Mesenchymal stem cell (in vitro differentiated cells and primary cell): ENCODE results near the gene ZC3H4.

Source experiments
- DNase-seq: peaks from one replicate; pipeline ENCODE4 v3.0.0-alpha.2; 2013
- H2AFZ ChIP-seq: one replicate; pipeline ENCODE4 v1.6.1; 2013; ENCODE audit warnings: low read depth, mild to moderate bottlenecking, control low read depth, inconsistent platforms, low read length, moderate library complexity
- H2AK5ac ChIP-seq: 2 replicates; pipeline ENCODE4 v1.6.1; 2013; ENCODE audit warnings: low read length, moderate library complexity, mild to moderate bottlenecking, inconsistent platforms; ENCODE audit not compliant: severe bottlenecking
- H2BK120ac ChIP-seq: one replicate; pipeline ENCODE4 v1.6.1; 2013; ENCODE audit warnings: low read depth, mild to moderate bottlenecking, inconsistent platforms, low read length, moderate library complexity
- H2BK12ac ChIP-seq, 2 experiments: one replicate each; pipeline ENCODE4 v1.6.1; 2013; ENCODE audit warnings: inconsistent platforms in 2 of 2, low read length in 2 of 2, mild to moderate bottlenecking in 2 of 2, moderate library complexity in 2 of 2, control low read depth in 1 of 2
- H2BK15ac ChIP-seq: one replicate; pipeline ENCODE4 v1.6.1; 2013; ENCODE audit warnings: mild to moderate bottlenecking, low read depth, inconsistent platforms; ENCODE audit not compliant: poor library complexity, severe bottlenecking
- H2BK5ac ChIP-seq: 2 replicates; pipeline ENCODE4 v1.6.1; 2013; ENCODE audit warnings: low read depth, mild to moderate bottlenecking, low read length, control low read depth, inconsistent platforms; ENCODE audit not compliant: poor library complexity, severe bottlenecking
- H3K14ac ChIP-seq, 2 experiments: one replicate each; pipeline ENCODE4 v1.6.1; 2013; ENCODE audit warnings: inconsistent platforms in 2 of 2, low read length in 2 of 2, control low read depth in 1 of 2, mild to moderate bottlenecking in 1 of 2, moderate library complexity in 1 of 2
- H3K18ac ChIP-seq, 2 experiments: one replicate each; pipeline ENCODE4 v1.6.1; 2013; ENCODE audit warnings: inconsistent platforms in 2 of 2, low read length in 2 of 2, control low read depth in 1 of 2, low read depth in 1 of 2, mild to moderate bottlenecking in 1 of 2
- H3K23ac ChIP-seq, 2 experiments: one replicate each; pipeline ENCODE4 v1.6.1; 2013; ENCODE audit warnings: inconsistent platforms in 2 of 2, low read length in 2 of 2, mild to moderate bottlenecking in 2 of 2, moderate library complexity in 2 of 2, control low read depth in 1 of 2
- H3K27ac ChIP-seq: 2 replicates; pipeline ENCODE4 v1.5.1; 2013; ENCODE audit warnings: mild to moderate bottlenecking, moderate library complexity, low read length, control low read depth, inconsistent platforms; ENCODE audit not compliant: poor library complexity, severe bottlenecking
- H3K27me3 ChIP-seq, 2 experiments: 2 replicates each; pipeline versions ENCODE4 v1.6.1 to v1.7.0; 2013; ENCODE audit warnings: low read length in 2 of 2, mild to moderate bottlenecking in 2 of 2, moderate library complexity in 2 of 2, control low read depth in 1 of 2, inconsistent platforms in 1 of 2; ENCODE audit not compliant: control insufficient read depth in 1 of 2, insufficient read depth in 1 of 2
- H3K36me3 ChIP-seq, 2 experiments: 2 replicates each; pipeline versions ENCODE4 v1.6.1 to v1.7.0; 2013; ENCODE audit warnings: low read length in 2 of 2, control low read depth in 1 of 2, inconsistent platforms in 1 of 2, low read depth in 1 of 2, mild to moderate bottlenecking in 1 of 2; ENCODE audit not compliant: insufficient read depth in 2 of 2, control insufficient read depth in 1 of 2
- H3K4ac ChIP-seq, 2 experiments: one replicate each; pipeline ENCODE4 v1.6.1; 2013; ENCODE audit warnings: inconsistent platforms in 2 of 2, low read length in 2 of 2, mild to moderate bottlenecking in 2 of 2, moderate library complexity in 2 of 2, control low read depth in 1 of 2, low read depth in 1 of 2
- H3K4me1 ChIP-seq: 2 replicates; pipeline ENCODE4 v1.6.1; 2013; ENCODE audit warnings: low read depth, low read length, control low read depth; ENCODE audit not compliant: control insufficient read depth, insufficient read depth
- H3K4me2 ChIP-seq: 2 replicates; pipeline ENCODE4 v1.6.1; 2013; ENCODE audit warnings: low read length, mild to moderate bottlenecking, inconsistent platforms; ENCODE audit not compliant: poor library complexity, severe bottlenecking
- H3K4me3 ChIP-seq, 2 experiments: 2 replicates each; pipeline versions ENCODE4 v1.5.1 to v1.7.0; 2013; ENCODE audit warnings: low read length in 2 of 2, mild to moderate bottlenecking in 2 of 2, control low read depth in 1 of 2, low read depth in 1 of 2; ENCODE audit not compliant: insufficient read depth in 1 of 2
- H3K79me1 ChIP-seq: replicated peaks from 2 replicates; pipeline ENCODE4 v1.6.1; 2013; ENCODE audit warnings: mild to moderate bottlenecking, control low read depth, low read length, inconsistent platforms; ENCODE audit not compliant: poor library complexity, severe bottlenecking
- H3K9ac ChIP-seq: 2 replicates; pipeline ENCODE4 v1.7.0; 2013; ENCODE audit warnings: mild to moderate bottlenecking, low read length, moderate library complexity
- H3K9me3 ChIP-seq: 2 replicates; pipeline ENCODE4 v1.7.0; 2013; ENCODE audit warnings: mild to moderate bottlenecking, low read length; ENCODE audit not compliant: control insufficient read depth
- H4K8ac ChIP-seq: one replicate; pipeline ENCODE4 v1.6.1; 2013; ENCODE audit warnings: inconsistent platforms, mild to moderate bottlenecking, low read length, moderate library complexity
- H4K91ac ChIP-seq: one replicate; pipeline ENCODE4 v1.6.1; 2013; ENCODE audit warnings: mild to moderate bottlenecking, low read length, inconsistent platforms
- WGBS: methylation state at CpG from one replicate; pipeline ENCODE4 v1.1.7; 2013; ENCODE audit warnings: mixed read lengths; 5-methylcytosine and 5-hydroxymethylcytosine counted together

The ZC3H4 gene

DNA sequence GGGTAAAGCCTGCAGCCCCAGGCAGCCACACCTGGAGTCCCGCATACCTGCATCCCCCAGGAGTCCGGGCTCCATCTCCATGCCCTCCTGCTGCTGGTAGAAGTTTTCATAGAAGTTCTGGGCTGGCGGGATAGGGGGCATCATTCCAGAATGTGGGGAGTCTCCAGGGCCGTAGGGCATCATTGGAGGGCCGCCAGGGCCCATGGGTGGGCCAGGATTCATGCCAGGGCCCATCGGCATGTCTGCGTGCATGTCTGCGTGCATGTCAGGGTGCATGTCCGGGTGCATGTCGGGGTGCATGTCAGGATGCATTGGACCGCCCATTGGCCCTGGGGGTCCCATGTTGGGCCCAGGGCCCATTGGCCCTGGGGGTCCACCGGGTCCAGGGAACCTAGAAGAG is 41.8 kb downstream of the ZC3H4 start:
- peaks cover 16% of the 10 kb centered on the region for H3K4me1 ChIP-seq
- H3K9ac ChIP-seq: no peak overlapping the region
- H4K8ac ChIP-seq: no peak overlapping the region
- no peaks in the 10 kb centered on the region for H3K9me3 ChIP-seq
- no peak overlapping the region for H3K4me2 ChIP-seq
- over 99% methylated on average over 12 of the region's 12 CpGs for WGBS
- no peak overlapping the region for H3K18ac ChIP-seq
- H3K36me3 ChIP-seq: peaks cover 73 to 82% of the 10 kb centered on the region in 2 experiments
- H3K23ac ChIP-seq: no peak overlapping the region
- H2BK12ac ChIP-seq: no peak overlapping the region
- no peak overlapping the region for H3K14ac ChIP-seq
- DNase-seq: no peak
- H3K4me3 ChIP-seq: no peak overlapping the region
- H3K27me3 ChIP-seq: no peaks in the 10 kb centered on the region
- peaks cover 48% of the 10 kb centered on the region for H3K79me1 ChIP-seq
- H2AK5ac ChIP-seq: no peak overlapping the region
- H4K91ac ChIP-seq: no peak overlapping the region
- H2AFZ ChIP-seq: no peak overlapping the region
- no peak overlapping the region for H2BK15ac ChIP-seq
- H3K4ac ChIP-seq: no peak overlapping the region
- no peak overlapping the region for H3K27ac ChIP-seq
- no peak overlapping the region for H2BK5ac ChIP-seq
- H2BK120ac ChIP-seq: no peak overlapping the region

DNA sequence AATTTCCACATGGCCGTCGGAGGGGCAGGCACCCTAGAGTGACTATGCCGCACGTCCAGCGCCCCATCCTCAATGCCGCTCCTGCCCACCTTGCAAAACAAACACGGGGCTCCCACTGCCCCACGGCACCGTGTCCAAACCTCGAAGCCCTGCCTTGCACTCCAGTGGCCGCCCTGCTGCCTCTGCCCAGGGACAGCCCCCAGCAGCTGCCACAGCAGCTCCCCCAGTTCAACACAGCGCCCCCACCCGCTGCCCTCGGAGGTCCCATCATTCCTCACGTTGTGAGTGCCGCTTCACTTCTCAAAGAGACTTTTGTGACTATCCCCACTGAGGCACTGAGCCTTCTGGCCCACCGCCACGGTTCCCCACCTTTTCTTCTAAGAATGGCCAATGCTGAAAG is 42.8 kb downstream of the ZC3H4 start:
- Histone ChIP-seq H2BK5ac (no peak overlapping the region), H3K36me3 (peaks cover 67 to 90% of the 10 kb centered on the region in 2 experiments), H2AFZ (no peak overlapping the region), H3K4me1 (peaks cover 9% of the 10 kb centered on the region), H2BK120ac (no peak overlapping the region), H3K27me3 (no peaks in the 10 kb centered on the region), H4K91ac (no peak overlapping the region), H3K27ac (no peak overlapping the region), H2AK5ac (no peak overlapping the region), H3K9me3 (no peaks in the 10 kb centered on the region), H2BK15ac (no peak overlapping the region), H3K79me1 (peaks cover 53% of the 10 kb centered on the region), H2BK12ac (no peak overlapping the region), H3K23ac (no peak overlapping the region), H3K4ac (no peak overlapping the region), H3K18ac (no peak overlapping the region), H4K8ac (no peak overlapping the region), H3K14ac (no peak overlapping the region), H3K4me2 (no peak overlapping the region), H3K4me3 (no peak overlapping the region), H3K9ac (no peak overlapping the region)
- DNase-seq: no peak
- 95% methylated on average over 18 of the region's 18 CpGs for WGBS

DNA sequence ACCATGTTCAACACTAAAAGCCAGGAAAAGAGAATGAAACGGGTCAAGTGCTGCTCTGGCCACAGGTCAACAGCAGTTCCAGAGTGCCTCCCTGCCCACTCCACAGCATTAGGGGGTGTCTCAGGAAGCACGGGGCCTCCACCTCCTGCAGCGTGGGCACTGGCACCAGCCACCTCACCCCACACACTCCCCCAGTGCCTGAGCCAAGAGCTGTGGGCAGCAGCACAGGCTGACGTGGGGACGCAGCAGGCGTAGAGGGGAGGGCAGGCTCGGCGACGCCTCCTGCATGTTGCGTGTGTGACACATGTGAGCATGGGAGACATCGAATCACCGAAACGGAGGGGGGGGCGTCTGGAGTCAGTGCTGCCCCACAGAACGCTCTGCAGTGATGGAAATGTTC is 43.8 kb downstream of the ZC3H4 start:
- Histone ChIP-seq H4K91ac (no peak overlapping the region), H3K27me3 (no peaks in the 10 kb centered on the region)
- WGBS: 91% methylated on average over 15 of the region's 15 CpGs

DNA sequence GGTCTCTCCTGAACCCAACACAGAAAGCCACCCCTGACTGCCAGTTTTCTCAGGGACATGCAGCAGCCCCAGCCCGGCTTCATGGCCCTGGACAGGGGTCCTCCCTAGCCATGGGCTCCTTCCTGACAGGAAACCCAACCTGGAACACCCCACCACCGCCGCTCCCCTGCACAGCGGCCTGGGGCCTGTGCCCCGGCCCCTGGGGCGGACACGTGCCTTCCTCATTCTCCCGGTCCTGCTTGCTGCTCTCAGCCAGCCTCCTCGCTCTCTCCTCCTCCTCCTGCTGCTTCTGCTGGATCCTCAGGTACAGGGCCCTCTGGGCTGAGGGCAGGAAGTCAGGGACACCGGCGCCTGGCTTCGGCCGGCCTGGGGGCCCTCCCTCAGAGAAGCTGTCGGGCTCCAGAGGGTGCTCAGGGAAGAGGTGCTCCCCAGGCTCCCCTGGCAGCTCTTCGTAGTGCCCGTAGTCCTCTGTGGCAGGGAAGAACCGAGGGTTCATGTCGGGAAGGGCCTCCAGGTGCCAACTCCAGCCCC is 44.6 kb downstream of the ZC3H4 start:
- no peak overlapping the region for H2AK5ac ChIP-seq
- no peaks in the 10 kb centered on the region for H3K27me3 ChIP-seq
- peaks cover 2% of the 10 kb centered on the region for H3K4me1 ChIP-seq
- H2BK5ac ChIP-seq: no peak overlapping the region
- H3K4me2 ChIP-seq: no peak overlapping the region
- no peaks in the 10 kb centered on the region for H3K9me3 ChIP-seq
- H3K27ac ChIP-seq: no peak overlapping the region
- no peak overlapping the region for H4K91ac ChIP-seq
- H3K14ac ChIP-seq: no peak overlapping the region
- no peak overlapping the region for H2BK15ac ChIP-seq
- DNase-seq: no peak
- H3K79me1 ChIP-seq: peaks cover 56% of the 10 kb centered on the region
- no peak overlapping the region for H3K9ac ChIP-seq
- no peak overlapping the region for H2AFZ ChIP-seq
- no peak overlapping the region for H3K4me3 ChIP-seq
- no peak overlapping the region for H3K23ac ChIP-seq
- H4K8ac ChIP-seq: no peak overlapping the region
- H3K36me3 ChIP-seq: peaks cover 66 to 85% of the 10 kb centered on the region in 2 experiments
- H2BK12ac ChIP-seq: no peak overlapping the region
- no peak overlapping the region for H3K4ac ChIP-seq
- H2BK120ac ChIP-seq: no peak overlapping the region
- no peak overlapping the region for H3K18ac ChIP-seq
- 95% methylated on average over 17 of the region's 18 CpGs for WGBS

More for the DNA sequence above, 43.8 kb downstream of the ZC3H4 start:
- Histone ChIP-seq H3K4me3 (no peak overlapping the region), H3K23ac (peak overlapping the region in 1 of 2 experiments; percentile 2), H3K4ac (no peak overlapping the region), H3K4me2 (no peak overlapping the region), H3K14ac (no peak overlapping the region), H3K36me3 (peaks cover 67 to 90% of the 10 kb centered on the region in 2 experiments), H3K27ac (no peak overlapping the region), H4K8ac (no peak overlapping the region), H2BK15ac (no peak overlapping the region), H2AFZ (no peak overlapping the region), H2AK5ac (no peak overlapping the region), H3K79me1 (peaks cover 59% of the 10 kb centered on the region), H2BK12ac (no peak overlapping the region), H2BK120ac (no peak overlapping the region), H3K9ac (no peak overlapping the region), H2BK5ac (no peak overlapping the region), H3K9me3 (no peaks in the 10 kb centered on the region), H3K4me1 (peaks cover 2% of the 10 kb centered on the region), H3K18ac (no peak overlapping the region)
- no peak for DNase-seq
